K562 (cell line): ENCODE results near the gene BNIPL. TPM values are rescaled to one million over a fixed set of nuclear protein-coding genes. Genes with fewer than 3 reads are reported as not detected.
A peak's percentile ranks its signal among the peaks of the same experiment; 100 is the strongest.

Experiments
- ATAC-seq: fragments of 200-7000 bp; cut with Tn5 transposase; 3 replicates; pipeline ENCODE4 v1.9.1; 2020; ENCODE audit warnings: moderate library complexity
- BruUV-seq: library from RNA; stranded (reverse); fragments of 400-500 nt; replicated peaks from 2 replicates; lab custom pipeline; 2021; lab: Mats Ljungman, UMichigan
- CTCF ChIA-PET: fragments of 300-600 bp; formaldehyde crosslinking; extraction: SDS; loops from one replicate; lab custom pipeline; 2021; ENCODE audit warnings: low intra/inter-chr PET ratio; lab: Yijun Ruan, JAX
- POLR2A ChIA-PET: fragments of 300-600, 350-650 bp; sonication (Branson Sonifier 250); formaldehyde crosslinking; extraction: SDS; loops from one replicate; lab custom pipeline; 2021; ENCODE audit warnings: antibody characterized with exemption, inconsistent platforms; lab: Yijun Ruan, JAX
- DNase-seq, 4 experiments: peaks; one replicate each; pipeline versions ENCODE4 v3.0.0 to v3.0.0-alpha.2; 2011 to 2018; ENCODE audit warnings: low spot score in 3 of 4, mixed read lengths in 3 of 4; ENCODE audit errors: extremely low read depth in 1 of 4
- FAIRE-seq: peaks from 2 replicates; lab custom pipeline; 2011; peaks lifted over from hg19 to GRCh38; lab: Jason Lieb, UNC
- H2AFZ ChIP-seq: 2 replicates; pipeline ENCODE4 v1.6.0; 2011; ENCODE audit warnings: low read depth, low read length, control low read depth, inconsistent platforms
- H3K27ac ChIP-seq: fragments of 200-600 bp; 3 replicates; pipeline ENCODE4 v1.8.0; 2011; ENCODE audit warnings: low read depth, mild to moderate bottlenecking, control low read depth, inconsistent platforms, low read length, moderate library complexity, mixed read lengths; ENCODE audit errors: extremely low read depth
- H3K27me3 ChIP-seq, 2 experiments: fragments of 300-600 bp in 1 of 2; 2 replicates in 1 of 2; 3 replicates in 1 of 2; pipeline versions ENCODE4 v1.6.0 to v1.8.0; 2011; ENCODE audit warnings: inconsistent platforms in 2 of 2, low read length in 2 of 2, mild to moderate bottlenecking in 1 of 2, mixed read lengths in 1 of 2, moderate library complexity in 1 of 2; ENCODE audit not compliant: control insufficient read depth in 2 of 2, insufficient read depth in 2 of 2
- H3K36me3 ChIP-seq: fragments of 300-600 bp; 3 replicates; pipeline ENCODE4 v1.8.0; 2011; ENCODE audit warnings: mild to moderate bottlenecking, low read length, inconsistent platforms; ENCODE audit not compliant: control insufficient read depth, insufficient read depth
- H3K4me1 ChIP-seq, 2 experiments: fragments of 200-600 bp in 1 of 2; replicated peaks in 1 of 2; 2 replicates in 1 of 2; 3 replicates in 1 of 2; pipeline versions ENCODE4 v1.5.1 to v1.8.0; 2011; ENCODE audit warnings: inconsistent platforms in 2 of 2, low read length in 2 of 2, mild to moderate bottlenecking in 1 of 2, mixed read lengths in 1 of 2, moderate library complexity in 1 of 2; ENCODE audit not compliant: control insufficient read depth in 2 of 2, insufficient read depth in 2 of 2
- H3K4me2 ChIP-seq: 2 replicates; pipeline ENCODE4 v1.6.1; 2011; ENCODE audit warnings: low read length, control low read depth, inconsistent platforms, mixed read lengths; ENCODE audit not compliant: insufficient read depth
- H3K4me3 ChIP-seq: fragments of 200-600 bp; sonication (generic), shearing (Covaris generic); 2 replicates; pipeline ENCODE4 v1.5.1; 2016; ENCODE audit warnings: control low read depth, inconsistent platforms
- H3K79me2 ChIP-seq: fragments of 200-600 bp; 3 replicates; pipeline ENCODE4 v1.8.0; 2011; ENCODE audit warnings: low read length, inconsistent platforms; ENCODE audit not compliant: control insufficient read depth, insufficient read depth
- H3K9ac ChIP-seq, 2 experiments: 2 replicates each; pipeline versions ENCODE4 v1.6.0 to v1.6.1; 2011; ENCODE audit warnings: low read depth in 2 of 2, low read length in 2 of 2, control low read depth in 1 of 2, inconsistent platforms in 1 of 2, mild to moderate bottlenecking in 1 of 2, mixed read lengths in 1 of 2; ENCODE audit not compliant: insufficient read depth in 1 of 2
- H3K9me1 ChIP-seq: one replicate; pipeline ENCODE4 v1.6.0; 2011; ENCODE audit warnings: inconsistent platforms, mild to moderate bottlenecking, low read length, moderate library complexity; ENCODE audit not compliant: control insufficient read depth, insufficient read depth
- H3K9me3 ChIP-seq: replicated peaks from 2 replicates; pipeline ENCODE4 v1.5.1; 2011; ENCODE audit warnings: low read depth, low read length, inconsistent platforms; ENCODE audit not compliant: control insufficient read depth, insufficient read depth
- H4K20me1 ChIP-seq: replicated peaks from 2 replicates; pipeline ENCODE4 v1.6.1; 2011; ENCODE audit warnings: low read length, inconsistent platforms, mixed read lengths; ENCODE audit not compliant: control insufficient read depth, insufficient read depth
- CHAMP1 ChIP-seq: fragments of 450-650 bp; IDR thresholded peaks from 2 replicates; pipeline ENCODE4 v1.6.1; 2016; ENCODE audit warnings: mild to moderate bottlenecking
- MYNN ChIP-seq, 2 experiments: sonication (generic); formaldehyde crosslinking in 1 of 2; IDR thresholded peaks; 2 replicates each; pipeline versions ENCODE4 v1.5.0 to v1.6.1; 2016 to 2020; ENCODE audit warnings: antibody characterized with exemption in 1 of 2, missing genetic modification reagents in 1 of 2
- SUPT5H ChIP-seq: fragments of 450-650 bp; IDR thresholded peaks from 2 replicates; pipeline ENCODE4 v1.6.1; 2016
- ZBTB33 ChIP-seq: sonication (generic); formaldehyde crosslinking; IDR thresholded peaks from 2 replicates; pipeline ENCODE4 v1.8.1; 2023; ENCODE audit warnings: mild to moderate bottlenecking, missing genetic modification reagents
- ZNF253 ChIP-seq: fragments of 250-450 bp; sonication (Bioruptor Pico); conservative IDR thresholded peaks from 2 replicates; pipeline ENCODE4 v1.6.1; 2021; ENCODE audit warnings: mild to moderate bottlenecking
- WGBS: fragments of 100-300 bp; shearing (Covaris generic); methylation state at CpG from one replicate; pipeline ENCODE4 v1.1.6; 2016; ENCODE audit warnings: low coverage, mixed read lengths; ENCODE audit not compliant: insufficient coverage; ENCODE audit errors: missing lambda C conversion rate; 5-methylcytosine and 5-hydroxymethylcytosine counted together
- in situ Hi-C: fragments of 300-500 bp; cut with MboI; formaldehyde crosslinking; loops from 4 replicates; pipeline ENCODE4 v1.15.0; 2018; ENCODE audit warnings: inconsistent platforms, mixed read lengths
- intact Hi-C: fragments of 100-400 bp; cut with micrococcal nuclease; formaldehyde crosslinking; loops from 2 replicates; pipeline ENCODE4 v1.14.2; 2022
- polyA plus RNA-seq, 8 experiments: library from polyadenylated mRNA; depleted of rRNA in 4 of 8; stranded (reverse) in 5 of 8; unstranded in 3 of 8; fragments of >200 nt; fragmentation: Nextera tagmentation in 2 of 8; fragmentation: Illumina TruSeq in 1 of 8; extraction: Ambion mirVana in 2 of 8; extraction: Trizol in 1 of 8; gene quantifications; 2 replicates each; pipeline versions ENCODE4 v1.2.1 to v1.2.3, GENCODE V29; 2011 to 2014; ENCODE audit warnings: inconsistent platforms in 1 of 8, missing spikeins in 1 of 8
- total RNA-seq, 7 experiments: library from RNA; depleted of rRNA in 6 of 7; stranded (reverse); fragments of >200 nt in 6 of 7; fragmentation: Illumina TruSeq in 2 of 7; extraction: Trizol in 2 of 7; gene quantifications; 2 replicates each; pipeline versions ENCODE4 v1.2.1 to v1.2.3, GENCODE V29; 2011 to 2021; ENCODE audit warnings: low replicate concordance in 1 of 7

Gene BNIPL
- total and polyA plus RNA-seq, 9 of the 15 experiments (the other 6 are each of a cell fraction or from before 2014, with no cell fraction given): 0.08 to 1.4 (median 0.68) TPM

GRCh38 chr1:151048645-151049032 is 12.3 kb downstream of the BNIPL start (continued):
- peak; percentile 40; the same call in 1 of the 2 replicates for TF ChIP-seq ZBTB33 (CRISPR knock-in tag)
- no peak for TF ChIP-seq ZNF253 (CRISPR knock-in tag)

GRCh38 chr1:151049458-151049857 is 13.1 kb downstream of the BNIPL start:
- Histone ChIP-seq H3K27ac (no peak overlapping the region; the same call in 2 of the 3 replicates), H3K27me3 (no peaks in the 10 kb centered on the region), H3K79me2 (peaks cover 25% of the 10 kb centered on the region), H3K4me1 (peaks cover 24 to 28% of the 10 kb centered on the region in 2 experiments; a peak in 4 of 5 replicates), H3K9ac (peak overlapping the region in 1 of 2 experiments; percentile 60; a peak in 1 of 4 replicates), H2AFZ (no peak overlapping the region), H3K9me3 (no peaks in the 10 kb centered on the region), H3K36me3 (peaks cover 47% of the 10 kb centered on the region), H3K9me1 (peaks cover 2% of the 10 kb centered on the region), H3K4me3 (no peak overlapping the region), H4K20me1 (no peaks in the 10 kb centered on the region), H3K4me2 (0 out of 2 replicates have a peak overlapping the region, but pooled peaks have one; percentile 12)
- TF ChIP-seq MYNN (IDR thresholded peaks at IDR 0.05) (0 out of 2 replicates have a peak, but pooled peaks have one; percentile 46), MYNN (CRISPR knock-in tag; IDR thresholded peaks at IDR 0.05) (no peak), SUPT5H (peak; percentile 1; the same call in 1 of the 2 replicates), CHAMP1 (no peak)
- CTCF ChIA-PET: no interaction called here
- FAIRE-seq (no peak), ATAC-seq (peak; percentile 15), DNase-seq (no peak)
- intact Hi-C loops: no loop called here
- WGBS: 73% methylated on average over 5 of the region's 5 CpGs
- BruUV-seq: no TSS peak
- POLR2A ChIA-PET: interaction anchor here (0.9 to 2.9 kb wide), 8 partner anchors 8 to 43 kb away, joined by 3 to 36 read pairs (median 5); partner anchors contain the start of genes BNIPL, CDC42SE1, MINDY1 and MLLT11
- in situ Hi-C loops: no loop called here
